ENCODE results near the gene G6PC3.
A peak's percentile ranks its signal among the peaks of the same experiment; 100 is the strongest.
"Not testable (repeated sequence)": the region's sequence is repeated elsewhere in the genome, so short reads cannot be mapped to it uniquely, and the experiment has no call there.

The G6PC3 gene

DNA sequence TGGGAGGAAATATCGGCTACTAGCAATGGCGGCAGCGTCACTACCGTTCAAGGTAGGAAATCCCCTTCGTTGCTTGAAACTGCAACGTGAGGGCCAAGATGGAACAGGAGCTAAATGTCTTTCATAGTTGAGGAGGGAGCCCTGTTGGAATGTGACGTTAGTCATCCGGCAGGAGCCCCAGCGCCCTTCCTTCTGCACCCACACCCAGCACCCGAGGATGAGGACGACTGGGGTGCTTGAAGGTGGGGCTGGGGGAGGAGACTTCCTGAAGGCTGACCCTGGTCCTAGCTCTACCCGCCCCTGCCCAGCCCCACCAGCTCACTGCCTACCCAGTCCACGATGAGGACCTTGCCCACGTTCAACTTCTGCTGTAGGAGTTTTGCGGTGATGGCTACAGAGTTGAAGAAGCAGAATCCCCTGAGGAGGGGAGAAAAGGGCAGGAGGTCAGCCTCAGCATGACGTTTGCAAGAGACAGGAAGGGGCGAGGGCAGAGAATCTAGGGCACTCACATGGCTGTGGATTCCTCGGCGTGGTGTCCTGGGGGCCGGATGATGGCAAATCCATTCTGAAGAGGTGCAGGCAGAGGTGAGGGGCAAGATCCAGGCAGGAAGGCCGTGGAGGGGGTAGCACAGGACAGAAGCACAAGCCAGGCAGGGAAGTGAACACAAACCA, 11.9 kb downstream of the G6PC3 start:
- no peak for DNase-seq (ENCODE audit: low read depth)

DNA sequence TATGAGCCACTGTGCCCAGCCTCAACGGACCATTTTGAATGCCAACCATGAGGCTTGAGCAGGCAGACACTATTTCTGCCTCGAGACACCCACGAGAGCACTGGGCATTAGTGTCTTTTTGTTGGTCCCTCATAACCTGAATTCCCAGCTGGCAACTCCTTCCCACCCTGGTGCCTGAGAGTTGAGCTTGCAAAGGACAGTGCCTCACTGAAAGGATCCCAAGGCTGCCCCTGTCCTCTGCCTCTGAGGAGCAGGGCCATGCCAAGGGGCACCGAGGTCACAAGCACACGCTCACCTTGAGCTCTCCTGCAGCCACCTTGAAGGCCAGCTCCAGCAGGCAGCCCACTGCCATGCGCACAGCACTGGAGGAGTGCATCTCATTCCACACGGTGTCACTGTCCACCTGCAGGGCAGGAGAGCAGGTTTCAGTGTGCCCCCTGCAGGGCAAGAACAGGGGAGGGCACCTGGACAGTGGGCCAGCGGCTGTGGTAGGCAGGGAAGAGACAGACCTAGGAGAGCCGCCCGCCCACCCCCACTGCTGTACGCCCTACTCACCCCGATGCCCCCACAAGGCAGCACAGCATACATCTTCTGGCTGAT, 12.8 kb downstream of the G6PC3 start:
- DNase-seq (ENCODE audit: low read depth) = no peak

DNA sequence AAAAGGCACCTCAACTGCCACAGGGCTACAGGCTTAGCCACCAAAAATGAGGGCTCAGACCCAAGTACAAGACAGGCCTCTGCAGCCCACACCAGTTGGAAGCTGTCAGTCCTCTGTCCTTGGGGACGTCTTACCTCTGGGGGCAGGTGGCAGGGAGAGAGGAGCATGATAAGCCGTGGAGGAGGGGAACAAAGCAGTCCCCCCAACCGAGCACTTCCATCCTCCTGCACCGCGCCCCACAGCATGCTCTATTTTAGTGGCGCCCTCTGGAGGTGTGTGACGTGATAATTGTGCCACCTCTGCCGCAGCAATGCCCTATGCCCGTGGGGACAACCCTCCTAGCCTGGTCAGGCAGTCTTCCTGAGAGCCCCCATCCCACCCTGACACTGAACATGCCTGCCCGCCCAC, 13.6 kb downstream of the G6PC3 start:
- no peak for DNase-seq (ENCODE audit: low read depth)

- no peak for DNase-seq (ENCODE audit: low read depth)
Measured at GRCh38 chr17:44084921-44085320, 14.4 kb downstream of the G6PC3 start.

DNA sequence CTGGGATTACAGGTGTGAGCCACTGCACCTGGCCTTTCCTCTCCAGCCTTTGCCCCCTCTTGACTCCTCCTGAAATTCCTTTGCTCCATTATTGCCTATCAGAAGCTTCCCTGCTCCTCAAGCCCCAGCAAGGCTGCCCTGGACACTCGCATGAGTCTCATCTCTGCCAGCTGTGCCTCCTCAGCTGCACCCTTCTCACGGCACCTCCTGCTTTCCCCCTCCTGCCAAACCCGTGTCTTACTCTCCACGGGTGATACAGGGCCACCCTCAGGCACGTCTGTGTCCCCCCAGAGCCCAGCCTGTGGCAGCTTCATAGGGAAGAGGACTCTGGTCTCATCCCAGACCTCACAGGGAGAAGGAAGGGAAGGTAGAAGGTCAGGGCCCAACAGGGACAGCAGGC, 15.4 kb downstream of the G6PC3 start:
- DNase-seq (ENCODE audit: low read depth) = no peak

GRCh38 chr17:44086364-44087311, 16.1 kb downstream of the G6PC3 start:
- peak; percentile 56 for DNase-seq (ENCODE audit: low read depth)

DNA sequence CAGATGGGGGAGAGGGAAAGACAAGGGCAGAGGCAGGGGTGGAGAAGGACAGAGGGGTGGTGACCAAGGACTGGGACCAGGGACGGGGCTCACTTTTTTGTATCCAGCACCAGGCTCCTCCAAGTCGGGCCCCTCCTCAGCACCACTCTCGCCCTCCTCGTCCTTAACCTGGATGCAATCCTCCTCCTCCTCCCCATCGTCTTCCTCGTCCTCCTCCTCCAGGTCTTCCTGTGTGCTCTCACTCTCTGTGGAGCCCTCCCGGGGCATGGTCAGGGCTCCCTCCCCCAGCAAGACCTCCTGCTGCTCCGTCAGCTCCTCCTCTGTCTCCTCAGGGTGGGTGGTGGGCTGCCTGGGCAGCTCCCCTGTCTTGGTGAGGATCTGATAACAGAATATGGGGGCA, 16.8 kb downstream of the G6PC3 start:
- DNase-seq (ENCODE audit: low read depth) = no peak

DNA sequence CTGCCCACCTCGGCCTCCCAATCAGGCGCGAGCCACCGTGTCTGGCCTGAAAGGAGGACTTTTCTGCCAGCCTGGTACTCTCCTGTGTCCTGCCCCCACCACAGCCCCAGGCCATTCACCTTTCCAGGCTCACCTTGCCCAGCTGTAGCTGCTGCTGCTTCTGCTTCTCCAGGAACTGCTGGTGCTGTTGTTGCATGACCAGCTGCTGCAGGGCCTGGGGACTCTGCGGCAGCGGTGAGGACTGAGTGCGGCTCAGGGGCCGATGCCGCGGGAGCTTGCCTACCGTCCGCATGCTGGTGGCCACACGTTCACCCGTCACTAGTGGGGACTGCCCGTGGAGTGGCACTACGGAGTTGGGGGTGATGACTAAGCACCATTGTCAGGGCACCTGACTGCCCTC, 17.7 kb downstream of the G6PC3 start:
- DNase-seq (ENCODE audit: low read depth) = no peak

- DNase-seq (ENCODE audit: low read depth) = no peak
Measured at GRCh38 chr17:44091200-44091997, 20.9 kb downstream of the G6PC3 start.

GRCh38 chr17:44092051-44092450, 21.5 kb downstream of the G6PC3 start:
- DNase-seq (ENCODE audit: low read depth) = no peak

DNA sequence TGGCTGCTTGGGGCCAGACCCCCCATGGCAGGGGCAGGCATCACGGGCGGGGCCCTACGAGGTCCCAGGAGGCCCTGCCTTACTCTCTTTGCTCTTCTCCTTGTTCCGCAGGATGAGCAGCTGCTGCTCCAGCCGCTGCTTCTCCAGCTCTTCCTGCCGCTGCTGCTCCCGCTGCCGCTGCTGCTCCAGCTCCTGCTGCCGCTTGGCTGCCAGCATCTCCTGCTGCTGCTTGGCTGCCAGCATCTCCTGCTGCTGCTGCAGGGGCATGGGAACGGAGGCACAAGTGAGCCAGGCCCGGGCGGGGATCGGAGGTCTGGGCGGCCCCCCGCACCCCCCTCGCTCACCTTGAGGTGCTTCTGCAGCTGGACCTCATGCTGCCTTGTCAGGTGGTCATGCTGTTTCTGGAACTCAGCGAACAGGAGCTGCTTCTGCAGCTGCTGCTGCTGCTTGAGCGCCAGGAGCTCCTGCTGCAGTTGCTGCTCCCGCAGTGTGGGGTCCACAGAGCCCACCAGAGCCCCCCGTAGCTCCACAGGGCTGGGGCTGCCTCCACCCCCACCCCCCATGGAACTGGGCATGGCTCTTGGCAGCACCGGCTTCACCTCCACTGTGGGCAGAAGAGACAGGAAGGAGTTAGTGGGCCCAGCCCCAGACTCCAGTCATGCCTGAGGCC, 22.8 kb downstream of the G6PC3 start:
- no peak for DNase-seq (ENCODE audit: low read depth)

DNA sequence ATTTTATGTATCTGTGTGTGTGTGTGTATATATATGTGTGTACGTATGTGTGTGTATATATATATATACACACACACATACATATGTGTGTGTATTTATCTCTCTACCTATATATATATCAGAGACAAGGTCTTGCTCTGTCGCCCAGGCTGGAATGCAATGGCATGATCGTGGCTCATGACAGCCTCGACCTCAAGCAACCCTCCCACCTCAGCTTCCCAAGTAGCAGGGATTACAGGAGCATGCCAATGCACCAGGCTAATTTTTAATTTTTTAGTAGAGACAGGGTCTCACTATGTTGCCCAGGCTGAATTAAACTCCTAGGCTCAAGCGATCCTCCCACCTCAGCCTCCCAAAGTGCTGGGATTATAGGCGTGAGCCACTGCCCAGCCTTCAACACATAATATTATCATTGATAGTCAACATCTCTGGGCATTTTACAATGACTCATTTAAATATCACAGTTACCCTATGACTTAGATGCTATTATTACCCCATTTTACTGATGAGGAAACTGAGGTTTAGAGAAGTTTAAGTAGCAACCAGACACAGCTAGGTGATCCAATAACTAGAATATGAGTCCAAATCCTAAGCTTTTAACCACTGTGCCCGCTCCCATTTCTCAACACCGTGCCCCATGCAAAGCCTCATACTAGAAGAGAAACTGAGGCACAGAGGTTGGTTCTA, 24.3 kb downstream of the G6PC3 start:
- DNase-seq (ENCODE audit: low read depth) = no peak

DNA sequence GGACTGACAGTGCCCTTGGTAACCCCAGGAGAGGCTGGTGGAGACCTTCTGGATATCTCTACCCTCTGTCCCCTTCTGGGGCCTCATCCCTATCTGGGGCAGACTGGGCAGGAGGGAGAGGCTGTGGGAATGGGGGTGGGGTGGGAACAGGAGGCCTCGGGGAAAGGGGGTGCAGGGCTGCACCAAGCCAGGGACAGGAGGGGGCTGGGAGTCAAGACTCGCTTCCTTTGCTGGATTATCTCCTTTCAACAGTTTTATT, 24.8 kb downstream of the G6PC3 start:
- no peak for DNase-seq (ENCODE audit: low read depth)

- peak; percentile 50 for DNase-seq (ENCODE audit: low read depth)
Measured at GRCh38 chr17:44095647-44096496, 25.3 kb downstream of the G6PC3 start.

- DNase-seq (ENCODE audit: low read depth) = no peak
Measured at GRCh38 chr17:44097110-44097958, 26.8 kb downstream of the G6PC3 start.

DNA sequence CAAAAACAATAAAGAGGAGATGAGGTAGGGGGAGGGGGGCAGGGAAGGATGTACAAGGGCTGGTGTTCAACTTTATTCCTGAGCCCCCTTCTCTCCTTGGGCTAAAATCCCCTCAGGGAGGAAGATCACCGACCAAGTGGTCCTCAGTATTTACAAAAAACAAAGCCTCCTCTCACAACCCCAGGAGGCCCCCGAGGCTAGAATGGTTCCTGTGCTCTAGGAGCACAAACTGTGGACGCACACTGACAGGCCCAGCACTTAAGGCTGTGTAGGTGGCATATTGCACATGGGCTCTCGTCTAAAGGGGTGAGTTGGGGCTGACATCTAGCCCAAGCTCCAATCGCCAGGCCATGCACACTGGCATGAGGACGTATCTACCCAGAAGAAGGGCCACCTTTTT, 31.3 kb downstream of the G6PC3 start:
- DNase-seq (ENCODE audit: low read depth) = not testable (repeated sequence)

GRCh38 chr17:44102849-44103622, 32.5 kb downstream of the G6PC3 start:
- DNase-seq (ENCODE audit: low read depth) = no peak

DNA sequence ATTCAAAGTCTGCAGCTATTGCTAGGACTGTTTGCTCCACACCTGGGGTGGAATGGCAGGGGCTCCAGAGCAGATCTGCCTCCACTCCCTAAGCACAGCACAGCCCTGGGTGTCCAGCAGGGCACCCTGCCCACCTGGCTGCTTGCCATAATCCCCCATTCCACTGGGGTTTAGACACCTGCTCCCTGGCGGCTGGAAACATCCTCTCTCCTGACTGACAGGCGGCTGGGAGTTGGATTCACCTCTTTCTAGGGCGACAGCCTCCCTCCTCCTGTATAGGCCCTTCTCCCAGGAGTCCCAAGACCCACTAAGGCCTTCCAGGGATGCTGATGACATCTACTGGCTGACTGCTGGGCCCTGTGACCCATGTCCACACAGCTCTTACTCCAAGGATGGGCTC, 34.9 kb downstream of the G6PC3 start:
- no peak for DNase-seq (ENCODE audit: low read depth)

DNA sequence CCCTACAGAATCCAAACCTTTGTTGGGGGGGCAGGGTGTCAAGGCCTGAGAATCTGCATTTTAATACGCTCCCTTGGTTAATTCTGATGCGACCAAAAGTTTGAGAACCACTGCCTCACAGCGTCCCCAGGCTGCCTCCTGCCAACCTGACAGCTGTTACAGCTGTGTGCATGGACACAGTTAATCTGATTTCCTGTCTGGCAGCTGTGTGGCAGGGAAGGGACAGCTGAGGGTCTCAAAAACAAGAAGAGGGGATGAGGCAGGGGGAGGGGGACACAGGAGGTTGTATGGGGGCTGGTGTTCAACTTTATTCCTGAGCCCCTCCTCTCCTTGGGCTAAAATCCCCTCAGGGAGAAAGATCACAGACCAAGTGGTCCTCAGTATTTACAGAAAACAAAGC, 35.4 kb downstream of the G6PC3 start:
- no peak for DNase-seq (ENCODE audit: low read depth)

Data from HS-5 (cell line).